Brain microvascular endothelial cell (primary cell): ENCODE data around the gene ZDHHC11.
"Not testable (repeated sequence)": the region's sequence is repeated elsewhere in the genome, so short reads cannot be mapped to it uniquely, and the experiment has no call there.

Experiments
- DNase-seq: peaks from one replicate; pipeline ENCODE4 v3.0.0-alpha.2; 2020
- H3K27ac ChIP-seq: fragments of 250-450 bp; sonication (Bioruptor Pico); 2 replicates; pipeline ENCODE4 v1.5.1; 2020; ENCODE audit warnings: mild to moderate bottlenecking, moderate library complexity
- H3K27me3 ChIP-seq: fragments of 250-450 bp; sonication (Bioruptor Pico); replicated peaks from 2 replicates; pipeline ENCODE4 v1.5.1; 2020; ENCODE audit warnings: mild to moderate bottlenecking
- H3K36me3 ChIP-seq: fragments of 250-450 bp; sonication (Bioruptor Pico); replicated peaks from 2 replicates; pipeline ENCODE4 v1.5.1; 2020; ENCODE audit warnings: mild to moderate bottlenecking
- H3K4me3 ChIP-seq: 2 replicates; pipeline ENCODE4 v1.5.1; 2011; ENCODE audit warnings: low read depth, mild to moderate bottlenecking, control low read depth, low read length, moderate library complexity
- in situ Hi-C: cut with HindIII; loops from 2 replicates; pipeline ENCODE4 v1.10.0; 2017; ENCODE audit warnings: low sequenced_read_pairs, low pct_ligation_motif_present
- TF ChIP-seq, protein P1 (sequence below): IDR thresholded peaks from 2 replicates; pipeline ENCODE4 v1.5.1; 2011; ENCODE audit warnings: low read depth, mild to moderate bottlenecking, moderate library complexity, low read length, control low read depth, inconsistent platforms; ENCODE audit errors: missing control alignments

ZDHHC11 gene

DNA sequence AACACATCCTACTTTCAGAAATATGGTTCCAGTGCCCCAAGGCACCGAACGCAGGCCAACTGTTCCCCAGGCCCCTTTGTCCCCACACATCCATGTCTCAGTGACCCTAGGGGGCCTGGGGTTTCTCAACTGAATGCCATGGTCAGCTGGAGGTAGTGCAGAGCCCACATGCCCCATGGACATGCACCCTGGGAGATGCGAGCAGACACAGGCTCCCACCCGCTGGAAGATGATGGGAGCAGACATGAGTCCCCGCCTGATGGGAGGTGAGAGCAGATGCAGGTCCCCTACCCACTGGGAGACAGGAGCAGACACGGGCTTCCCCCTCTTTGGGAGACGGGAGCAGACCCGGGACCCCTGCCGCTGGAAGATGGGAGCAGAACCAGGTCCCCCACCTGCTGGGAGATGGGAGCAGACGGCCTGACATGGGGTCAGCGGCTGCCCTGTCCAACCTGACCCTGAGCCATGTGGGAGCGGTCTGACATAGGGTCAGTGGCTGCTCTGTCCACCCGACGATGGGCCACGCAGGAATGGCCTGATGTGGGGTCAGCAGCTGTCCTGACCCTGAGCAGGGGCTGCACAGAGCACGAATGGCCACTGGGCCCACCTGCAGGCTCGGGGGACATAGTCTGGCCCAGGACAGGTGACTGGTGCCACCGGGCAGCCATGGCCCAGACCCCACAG lies 84.7 kb downstream of the ZDHHC11 start:
- in situ Hi-C loops, result no loop called here
- Histone ChIP-seq H3K36me3 (no peaks in the 10 kb centered on the region), H3K27me3 (no peaks in the 10 kb centered on the region), H3K4me3 (no peak overlapping the region), H3K27ac (no peak overlapping the region)
- DNase-seq, result no peak
- TF ChIP-seq, protein P1, sequence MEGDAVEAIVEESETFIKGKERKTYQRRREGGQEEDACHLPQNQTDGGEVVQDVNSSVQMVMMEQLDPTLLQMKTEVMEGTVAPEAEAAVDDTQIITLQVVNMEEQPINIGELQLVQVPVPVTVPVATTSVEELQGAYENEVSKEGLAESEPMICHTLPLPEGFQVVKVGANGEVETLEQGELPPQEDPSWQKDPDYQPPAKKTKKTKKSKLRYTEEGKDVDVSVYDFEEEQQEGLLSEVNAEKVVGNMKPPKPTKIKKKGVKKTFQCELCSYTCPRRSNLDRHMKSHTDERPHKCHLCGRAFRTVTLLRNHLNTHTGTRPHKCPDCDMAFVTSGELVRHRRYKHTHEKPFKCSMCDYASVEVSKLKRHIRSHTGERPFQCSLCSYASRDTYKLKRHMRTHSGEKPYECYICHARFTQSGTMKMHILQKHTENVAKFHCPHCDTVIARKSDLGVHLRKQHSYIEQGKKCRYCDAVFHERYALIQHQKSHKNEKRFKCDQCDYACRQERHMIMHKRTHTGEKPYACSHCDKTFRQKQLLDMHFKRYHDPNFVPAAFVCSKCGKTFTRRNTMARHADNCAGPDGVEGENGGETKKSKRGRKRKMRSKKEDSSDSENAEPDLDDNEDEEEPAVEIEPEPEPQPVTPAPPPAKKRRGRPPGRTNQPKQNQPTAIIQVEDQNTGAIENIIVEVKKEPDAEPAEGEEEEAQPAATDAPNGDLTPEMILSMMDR, result no peak

DNA sequence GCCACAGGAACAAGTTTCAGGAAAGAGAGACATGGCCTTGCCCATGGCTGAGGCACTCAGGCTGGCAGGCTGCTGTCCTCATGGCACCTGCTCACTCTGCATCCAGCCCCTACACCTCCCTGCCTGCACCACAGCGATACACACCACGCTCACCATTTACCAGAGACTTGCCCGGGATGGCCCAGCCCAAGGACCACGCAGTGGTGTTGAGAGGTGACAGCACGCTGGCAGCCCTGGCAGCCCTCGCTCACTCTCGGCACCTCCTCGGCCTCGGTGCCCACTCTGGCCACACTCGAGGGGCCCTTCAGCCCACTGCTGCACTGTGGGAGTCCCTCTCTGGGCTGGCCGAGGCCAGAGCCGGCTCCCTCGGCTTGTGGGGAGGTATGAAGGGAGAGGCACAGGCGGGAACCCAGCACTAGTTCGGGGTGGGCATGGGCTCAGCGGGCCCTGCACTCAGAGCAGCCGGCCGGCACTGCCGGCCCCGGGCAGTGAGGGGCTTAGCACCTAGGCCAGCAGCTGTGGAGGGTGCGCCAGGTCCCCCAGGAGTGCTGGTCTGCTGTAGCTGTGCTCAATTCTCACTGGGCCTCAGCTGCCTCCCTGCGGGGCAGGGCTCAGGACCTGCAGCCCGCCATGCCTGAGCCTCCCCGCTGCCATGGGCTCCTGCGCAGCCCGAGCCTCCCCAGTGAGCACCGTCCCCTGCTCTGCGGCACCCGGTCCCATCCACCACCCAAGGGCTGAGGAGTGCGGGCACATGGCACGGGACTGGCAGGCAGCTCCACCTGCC lies 86.6 kb downstream of the ZDHHC11 start:
- no peaks in the 10 kb centered on the region for H3K27me3 ChIP-seq
- DNase-seq, result no peak
- H3K36me3 ChIP-seq, result no peaks in the 10 kb centered on the region
- H3K27ac ChIP-seq, result no peak overlapping the region
- H3K4me3 ChIP-seq, result no peak overlapping the region
- in situ Hi-C loops, result no loop called here
- TF ChIP-seq, protein P1, result no peak

DNA sequence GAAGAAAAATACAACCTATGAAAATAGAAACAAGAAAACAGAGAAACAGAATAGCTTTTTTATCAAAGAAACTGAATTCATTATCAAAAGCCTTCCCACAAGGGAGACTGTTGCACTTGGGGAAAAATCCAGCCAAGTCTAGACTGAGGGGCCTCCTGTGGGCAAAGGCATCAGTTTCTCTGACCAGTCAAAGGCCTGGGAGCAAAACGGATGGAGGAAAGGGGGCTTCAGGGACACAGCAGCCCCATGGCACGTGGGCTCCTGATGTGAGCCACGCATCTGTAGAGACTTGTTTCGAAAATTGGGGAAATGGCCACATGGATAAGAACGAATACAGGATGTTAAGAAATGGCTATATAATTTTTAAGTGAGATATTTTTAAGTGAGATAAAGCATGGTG lies 87.4 kb downstream of the ZDHHC11 start:
- no peak for DNase-seq
- no peak overlapping the region for H3K4me3 ChIP-seq
- TF ChIP-seq, protein P1, result no peak
- no peaks in the 10 kb centered on the region for H3K27me3 ChIP-seq
- no peaks in the 10 kb centered on the region for H3K36me3 ChIP-seq
- in situ Hi-C loops, result no loop called here
- no peak overlapping the region for H3K27ac ChIP-seq

DNA sequence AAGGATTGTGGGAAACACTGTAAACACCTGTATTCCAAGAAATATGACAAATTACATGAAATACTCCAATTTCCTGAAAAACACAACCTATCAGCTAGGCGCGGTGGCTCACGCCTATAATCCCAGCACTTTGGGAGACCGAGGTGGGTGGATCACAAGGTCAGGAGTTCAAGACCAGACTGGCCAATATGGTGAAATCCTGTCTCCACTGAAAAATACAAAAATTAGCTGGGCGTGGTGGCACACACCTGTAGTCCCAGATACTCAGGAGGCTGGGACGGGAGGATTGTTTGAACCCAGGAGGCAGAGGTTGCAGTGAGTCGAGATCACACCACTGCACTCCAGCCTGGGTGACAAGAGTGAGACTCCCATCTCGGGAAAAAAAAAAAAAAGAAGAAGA lies 87.8 kb downstream of the ZDHHC11 start:
- H3K27me3 ChIP-seq, in situ Hi-C loops, DNase-seq, H3K4me3 ChIP-seq, H3K27ac ChIP-seq, H3K36me3 ChIP-seq: not testable (repeated sequence)

DNA sequence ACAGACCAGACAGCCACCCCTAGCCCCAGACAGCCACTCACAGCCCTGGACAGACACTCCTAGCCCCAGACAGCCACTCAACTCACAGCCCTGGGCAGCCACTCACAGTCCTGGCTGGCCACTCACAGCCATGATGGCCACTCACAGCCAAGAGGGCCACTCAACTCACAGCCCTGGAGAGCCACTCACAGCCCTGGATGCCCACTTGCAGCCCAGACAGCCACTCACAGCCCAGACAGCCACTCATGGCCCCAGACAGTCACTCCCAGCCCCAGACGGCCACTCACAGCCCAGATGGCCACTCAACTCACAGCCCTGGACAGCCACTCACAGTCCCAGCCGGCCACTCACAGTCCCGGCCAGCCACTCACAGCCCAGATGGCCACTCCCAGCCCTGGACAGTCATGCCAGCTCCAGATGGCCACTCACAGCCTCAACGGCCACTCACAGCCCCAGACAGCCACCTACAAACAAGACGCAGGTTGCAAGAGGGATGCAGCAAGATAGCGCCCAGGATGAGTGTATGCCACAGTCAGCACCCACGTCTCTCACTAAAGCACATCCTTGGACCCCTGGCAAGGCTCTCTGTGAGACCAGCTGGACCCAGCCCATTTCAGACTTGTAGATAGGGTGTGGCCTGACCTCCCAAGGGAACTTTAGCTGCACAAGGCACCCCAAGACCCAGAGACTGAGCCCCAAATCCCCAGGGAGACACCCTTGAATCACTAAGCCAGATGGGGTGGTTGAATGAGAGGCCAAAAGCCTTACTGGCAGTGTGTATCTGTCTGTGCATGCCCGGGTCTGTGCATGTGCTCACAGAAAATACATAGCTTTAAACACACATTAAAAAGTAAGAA lies 88.7 kb downstream of the ZDHHC11 start:
- TF ChIP-seq, protein P1, result no peak
- no peaks in the 10 kb centered on the region for H3K36me3 ChIP-seq
- no peak overlapping the region for H3K4me3 ChIP-seq
- no peak for DNase-seq
- in situ Hi-C loops, result no loop called here
- no peak overlapping the region for H3K27ac ChIP-seq
- peaks cover 2% of the 10 kb centered on the region for H3K27me3 ChIP-seq
